Transverse colon (tissue), 4 donors: ENCODE results near the gene PRICKLE2. TPM values are rescaled to one million over a fixed set of nuclear protein-coding genes. Genes with fewer than 3 reads are reported as not detected.

Source experiments
- DNase-seq: peaks from one replicate; pipeline ENCODE4 v3.0.0-alpha.2; 2019
- H3K27ac ChIP-seq, 4 donors: fragments of 200-600 bp; sonication (generic); 2 replicates each; pipeline ENCODE4 v1.5.1; 2016 to 2018; ENCODE audit warnings: inconsistent platforms in 4 of 4
- H3K27me3 ChIP-seq: fragments of 200-600 bp; sonication (generic); 2 replicates; pipeline ENCODE4 v1.5.1; 2017; ENCODE audit warnings: inconsistent platforms
- H3K36me3 ChIP-seq, 4 donors: fragments of 200-600 bp; sonication (generic); 2 replicates each; pipeline ENCODE4 v1.5.1; 2017 to 2019; ENCODE audit warnings: inconsistent platforms in 4 of 4
- H3K4me1 ChIP-seq, 4 donors: fragments of 200-600 bp; sonication (generic); 2 replicates each; pipeline ENCODE4 v1.5.1; 2017 to 2020; ENCODE audit warnings: inconsistent platforms in 4 of 4
- H3K4me3 ChIP-seq, 4 donors: fragments of 200-600 bp; sonication (generic); 1 replicate in 1 of 4; 2 replicates in 3 of 4; pipeline versions ENCODE4 v1.5.1 to v1.6.1; 2017 to 2019; ENCODE audit warnings: inconsistent platforms in 4 of 4
- H3K9me3 ChIP-seq, 2 donors: fragments of 200-600 bp; sonication (generic); 2 replicates each; pipeline ENCODE4 v1.5.1; 2017 to 2019; ENCODE audit warnings: inconsistent platforms in 2 of 2
- CTCF ChIP-seq, 5 experiments: fragments of 200-600 bp in 3 of 5; fragments of 450-650 bp in 2 of 5; sonication (generic) in 3 of 5; IDR thresholded peaks; 1 replicate in 2 of 5; 2 replicates in 3 of 5; pipeline ENCODE4 v1.5.1; 2016 to 2017; ENCODE audit warnings: antibody characterized with exemption in 5 of 5, inconsistent platforms in 3 of 5, mild to moderate bottlenecking in 2 of 5, moderate library complexity in 1 of 5
- EP300 ChIP-seq: sonication (generic); formaldehyde crosslinking; IDR thresholded peaks from one replicate; pipeline ENCODE4 v1.6.1; 2017; ENCODE audit warnings: antibody characterized with exemption, low read depth
- POLR2A ChIP-seq: fragments of 450-650 bp; IDR thresholded peaks from one replicate; pipeline ENCODE4 v1.6.1; 2016; ENCODE audit warnings: antibody characterized with exemption, mild to moderate bottlenecking, moderate library complexity
- POLR2AphosphoS5 ChIP-seq, 3 donors: sonication (generic); formaldehyde crosslinking; IDR thresholded peaks; one replicate each; pipeline ENCODE4 v1.6.1; 2016; ENCODE audit warnings: antibody characterized with exemption in 3 of 3
- WGBS, 2 donors: methylation state at CpG; one replicate each; pipeline ENCODE4 v1.1.5; 2018; ENCODE audit warnings: low coverage in 1 of 2; 5-methylcytosine and 5-hydroxymethylcytosine counted together
- in situ Hi-C, 4 donors: fragments of 200-750 bp; cut with MboI; loops; one replicate each; pipeline versions ENCODE4 v1.15.0 to v1.15.1; 2017; ENCODE audit warnings: low sequenced_read_pairs in 3 of 4, low pct_ligation_motif_present in 1 of 4, low pct_unique_long_range_greater_than_20kb in 1 of 4
- intact Hi-C: fragments of 100-400 bp; cut with DNase I; formaldehyde crosslinking; loops from one replicate; pipeline ENCODE4 v1.15.1; 2023; ENCODE audit warnings: low total_unique reads
- total RNA-seq, 4 donors: library from RNA; depleted of rRNA; stranded (reverse); fragments of >200 nt; gene quantifications; one replicate each; pipeline ENCODE4 v1.1.0, GENCODE V29; 2016

Gene PRICKLE2
- total RNA-seq, 4 donors from 2014 or later = 8.5 to 38.4 (median 17.4) TPM

GRCh38 chr3:64178419-64178818 is 46.8 kb downstream of the PRICKLE2 start:
- Histone ChIP-seq H3K27me3 (no peaks in the 10 kb centered on the region), H3K4me1 (peaks cover 0 to 9% (median 2%) of the 10 kb centered on the region in 4 donors), H3K9me3 (no peaks in the 10 kb centered on the region), H3K27ac (no peak overlapping the region), H3K36me3 (no peaks in the 10 kb centered on the region), H3K4me3 (no peak overlapping the region)
- no peak for TF ChIP-seq EP300
- no peak for TF ChIP-seq CTCF (IDR thresholded peaks at IDR 0.05)
- TF ChIP-seq POLR2AphosphoS5 (IDR thresholded peaks at IDR 0.05) = no peak
- no peak for TF ChIP-seq POLR2A
- intact Hi-C loops (no loop called here), in situ Hi-C loops (no loop called here)
- WGBS, 2 donors = 50 to 67% methylated on average over 1 to 2 of the region's 2 CpGs
- no peak for DNase-seq

DNA sequence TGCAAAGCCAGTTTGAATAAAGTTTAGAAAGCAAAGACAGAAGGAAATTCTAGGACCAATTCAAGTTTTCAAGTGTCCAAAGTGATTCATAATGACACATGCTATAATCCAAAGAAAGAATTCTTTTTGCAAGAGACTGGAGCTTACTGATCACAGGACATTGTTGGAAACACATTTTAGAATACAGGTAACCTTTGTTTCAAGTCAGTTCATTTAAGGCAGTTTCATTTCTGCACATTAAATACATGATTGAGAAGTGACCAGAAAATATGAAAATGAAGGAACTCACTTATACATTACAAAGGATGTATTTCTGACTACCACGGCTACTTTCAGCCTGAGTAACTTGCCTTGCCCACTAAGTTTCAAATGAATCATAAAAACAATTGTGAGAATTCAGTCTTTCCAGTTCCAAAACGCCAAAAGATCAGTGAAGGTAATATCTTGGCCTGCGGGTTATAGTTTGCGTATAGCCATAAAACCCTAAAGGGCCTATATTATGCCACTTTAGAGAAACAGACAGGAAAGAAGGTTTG is 48.7 kb downstream of the PRICKLE2 start:
- Histone ChIP-seq H3K4me3 (no peak overlapping the region), H3K36me3 (no peaks in the 10 kb centered on the region), H3K27me3 (no peaks in the 10 kb centered on the region), H3K9me3 (no peaks in the 10 kb centered on the region), H3K27ac (no peak overlapping the region), H3K4me1 (peaks cover 0 to 9% (median 2%) of the 10 kb centered on the region in 4 donors)
- in situ Hi-C loops (no loop called here), intact Hi-C loops (no loop called here)
- TF ChIP-seq POLR2AphosphoS5 (IDR thresholded peaks at IDR 0.05) = no peak
- no peak for TF ChIP-seq POLR2A
- no peak for DNase-seq
- 58 to 71% methylated on average over 4 of the region's 4 CpGs for WGBS, 2 donors

- H3K4me1 ChIP-seq = peaks cover 0 to 9% (median 2%) of the 10 kb centered on the region in 4 donors
- H3K27me3 ChIP-seq = no peaks in the 10 kb centered on the region
- in situ Hi-C loops (loop anchor here in 1 of 4 donors (25.0 kb wide), 1 partner anchor 88 kb away; no protein-coding TSS in a partner anchor), intact Hi-C loops (loop anchor here (5.0 kb wide), 1 partner anchor 87 kb away; no protein-coding TSS in a partner anchor)
- WGBS, 2 donors = 80% methylated on average over 4 to 6 of the region's 6 CpGs
- no peaks in the 10 kb centered on the region for H3K36me3 ChIP-seq
- H3K4me3 ChIP-seq = no peak overlapping the region
- H3K27ac ChIP-seq = no peak overlapping the region
- no peak for TF ChIP-seq CTCF (IDR thresholded peaks at IDR 0.05)
- TF ChIP-seq POLR2A = no peak
- no peak for TF ChIP-seq POLR2AphosphoS5 (IDR thresholded peaks at IDR 0.05)
- TF ChIP-seq EP300 = no peak
- no peaks in the 10 kb centered on the region for H3K9me3 ChIP-seq
- DNase-seq = no peak
Measured at GRCh38 chr3:64174328-64174727, 50.9 kb downstream of the PRICKLE2 start.

- TF ChIP-seq CTCF (IDR thresholded peaks at IDR 0.05) = no peak
- no peak for TF ChIP-seq POLR2A
- no peak for TF ChIP-seq POLR2AphosphoS5 (IDR thresholded peaks at IDR 0.05)
- WGBS, 2 donors = 84 to 88% methylated on average over 5 of the region's 5 CpGs
- DNase-seq = no peak
- H3K27me3 ChIP-seq = no peaks in the 10 kb centered on the region
- no peak overlapping the region for H3K4me3 ChIP-seq
- H3K27ac ChIP-seq = no peak overlapping the region
- H3K9me3 ChIP-seq = no peaks in the 10 kb centered on the region
- peaks cover 0 to 8% (median 2%) of the 10 kb centered on the region in 4 donors for H3K4me1 ChIP-seq
- in situ Hi-C loops (loop anchor here in 1 of 4 donors (25.0 kb wide), 1 partner anchor 89 kb away; no protein-coding TSS in a partner anchor), intact Hi-C loops (loop anchor here (5.0 kb wide), 1 partner anchor 86 kb away; no protein-coding TSS in a partner anchor)
- no peaks in the 10 kb centered on the region for H3K36me3 ChIP-seq
Measured at GRCh38 chr3:64173563-64173962, 51.7 kb downstream of the PRICKLE2 start.
